GM23248 (cell line): Measurements from ENCODE around the gene HNF1A. TPM values are rescaled to one million over a fixed set of nuclear protein-coding genes. Genes with fewer than 3 reads are reported as not detected.
A peak's percentile ranks its signal among the peaks of the same experiment; 100 is the strongest.

Experiments used
- DNase-seq: peaks from one replicate; pipeline ENCODE4 v3.0.0-alpha.2; 2015
- H2AFZ ChIP-seq: fragments of 200-600 bp; sonication (generic); 2 replicates; pipeline ENCODE4 v1.6.1; 2016; ENCODE audit warnings: antibody characterized with exemption
- H3F3A ChIP-seq: fragments of 200-600 bp; sonication (generic); 2 replicates; pipeline ENCODE4 v1.6.1; 2016; ENCODE audit warnings: mild to moderate bottlenecking, antibody characterized with exemption, mixed run types; ENCODE audit not compliant: insufficient read depth
- H3K27ac ChIP-seq: fragments of 200-600 bp; sonication (generic); 2 replicates; pipeline ENCODE4 v1.5.1; 2016; ENCODE audit warnings: mild to moderate bottlenecking
- H3K27me3 ChIP-seq: fragments of 200-600 bp; sonication (generic); replicated peaks from 2 replicates; pipeline ENCODE4 v1.6.1; 2016; ENCODE audit warnings: mild to moderate bottlenecking; ENCODE audit not compliant: insufficient read depth
- H3K36me3 ChIP-seq: fragments of 200-600 bp; sonication (generic); 2 replicates; pipeline ENCODE4 v1.6.1; 2016; ENCODE audit warnings: low read depth, mild to moderate bottlenecking
- H3K4me1 ChIP-seq: fragments of 200-600 bp; sonication (generic); 2 replicates; pipeline ENCODE4 v1.6.1; 2016; ENCODE audit warnings: mild to moderate bottlenecking; ENCODE audit not compliant: insufficient read depth
- H3K4me2 ChIP-seq: fragments of 200-600 bp; sonication (generic); one replicate; pipeline ENCODE4 v1.6.1; 2016; ENCODE audit warnings: mild to moderate bottlenecking; ENCODE audit not compliant: unreplicated experiment
- H3K4me3 ChIP-seq: fragments of 200-600 bp; sonication (generic); 2 replicates; pipeline ENCODE4 v1.5.1; 2016; ENCODE audit warnings: mild to moderate bottlenecking
- H3K79me2 ChIP-seq: fragments of 200-600 bp; sonication (generic); 2 replicates; pipeline ENCODE4 v1.6.1; 2016; ENCODE audit warnings: mild to moderate bottlenecking; ENCODE audit not compliant: insufficient read depth
- H3K9ac ChIP-seq: fragments of 200-600 bp; sonication (generic); 2 replicates; pipeline ENCODE4 v1.6.1; 2016; ENCODE audit warnings: mild to moderate bottlenecking
- H3K9me2 ChIP-seq: fragments of 200-600 bp; sonication (generic); 2 replicates; pipeline ENCODE4 v1.6.1; 2016; ENCODE audit warnings: mixed run types, mild to moderate bottlenecking, moderate library complexity; ENCODE audit not compliant: insufficient read depth
- H3K9me3 ChIP-seq: fragments of 200-600 bp; sonication (generic); one replicate; pipeline ENCODE4 v1.6.1; 2017; ENCODE audit warnings: low read depth
- H4K20me1 ChIP-seq: fragments of 200-600 bp; sonication (generic); 2 replicates; pipeline ENCODE4 v1.6.0; 2016; ENCODE audit not compliant: insufficient read depth
- EZH2 ChIP-seq: fragments of 200-600 bp; sonication (generic); IDR thresholded peaks from 2 replicates; pipeline ENCODE4 v1.6.1; 2018; ENCODE audit warnings: antibody characterized with exemption, mild to moderate bottlenecking; ENCODE audit not compliant: insufficient read depth, poor library complexity, severe bottlenecking
- EZH2phosphoT487 ChIP-seq: fragments of 200-600 bp; sonication (generic); IDR thresholded peaks from 2 replicates; pipeline ENCODE4 v1.6.1; 2018; ENCODE audit warnings: antibody characterized with exemption, moderate library complexity, mild to moderate bottlenecking, low read depth; ENCODE audit not compliant: insufficient read depth
- WGBS, 2 experiments: methylation state at CpG; one replicate each; pipeline ENCODE4 v1.1.6; 2015 to 2017; ENCODE audit warnings: low lambda C conversion rate in 2 of 2, low coverage in 1 of 2; ENCODE audit errors: missing lambda C conversion rate in 2 of 2; 5-methylcytosine and 5-hydroxymethylcytosine counted together
- in situ Hi-C: fragments of 300-500 bp; cut with MboI; formaldehyde crosslinking; loops from 2 replicates; pipeline ENCODE4 v1.15.0; 2020
- polyA plus RNA-seq: library from polyadenylated mRNA; unstranded; fragments of >200 nt; fragmentation: Nextera tagmentation; extraction: Ambion mirVana; gene quantifications from 2 replicates; pipeline ENCODE4 v1.2.1, GENCODE V29; 2016
- total RNA-seq: library from RNA; depleted of rRNA; stranded (reverse); fragments of >200 nt; shearing (Covaris generic); gene quantifications from 2 replicates; pipeline ENCODE4 v1.2.3, GENCODE V29; 2014; rRNA removed

The HNF1A gene
- total and polyA plus RNA-seq, 2 experiments from 2014 or later, result not detected

DNA sequence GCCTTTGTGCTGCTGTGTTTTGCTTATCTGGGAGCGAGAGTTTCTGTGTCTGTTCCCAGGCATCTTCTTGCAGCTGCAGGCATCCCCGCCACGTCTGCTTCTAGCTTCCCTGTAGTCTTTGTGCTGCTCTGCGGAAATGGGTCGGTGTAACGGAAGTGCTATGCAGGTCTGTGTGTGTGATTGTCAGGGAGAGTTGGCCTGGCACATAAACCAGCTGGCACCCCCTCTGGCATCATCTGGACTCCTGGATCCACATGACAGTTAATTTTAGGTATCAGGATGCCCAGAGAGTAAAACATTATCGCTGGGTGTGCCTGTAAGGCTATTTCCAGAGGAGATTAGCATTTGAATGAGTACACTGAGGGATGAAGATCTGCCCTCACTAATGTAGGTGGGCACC is 70.1 kb downstream of the HNF1A start:
- TF ChIP-seq EZH2, result no peak
- TF ChIP-seq EZH2phosphoT487, result no peak

DNA sequence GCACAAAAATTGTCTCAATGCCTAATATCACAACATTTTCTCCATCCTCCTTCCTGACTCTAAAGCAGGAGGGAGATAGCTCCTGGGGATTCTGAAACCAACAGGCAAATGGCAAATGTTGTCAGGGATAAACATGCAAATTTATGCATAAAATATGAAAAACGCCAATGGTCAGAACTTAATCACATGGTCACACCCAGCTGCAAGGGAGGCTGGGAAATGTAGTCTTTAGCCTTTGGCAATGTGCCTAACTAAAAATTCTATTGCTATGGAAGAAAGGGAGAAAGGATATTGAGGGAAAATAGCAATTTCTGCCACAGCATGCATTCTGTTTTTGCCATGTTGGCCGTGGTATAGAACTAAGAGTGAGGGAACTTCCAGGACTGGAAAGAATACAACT is 72.4 kb downstream of the HNF1A start:
- Histone ChIP-seq H3K36me3 (no peaks in the 10 kb centered on the region), H3K9ac (no peak overlapping the region), H3F3A (no peaks in the 10 kb centered on the region), H3K27ac (no peak overlapping the region), H3K27me3 (no peaks in the 10 kb centered on the region), H3K4me3 (no peak overlapping the region), H2AFZ (no peak overlapping the region), H3K79me2 (no peaks in the 10 kb centered on the region), H3K4me1 (no peaks in the 10 kb centered on the region), H4K20me1 (no peaks in the 10 kb centered on the region), H3K4me2 (no peak overlapping the region), H3K9me2 (no peaks in the 10 kb centered on the region), H3K9me3 (no peaks in the 10 kb centered on the region)
- TF ChIP-seq EZH2 (no peak), EZH2phosphoT487 (no peak)
- 37 to 54% methylated on average over 2 of the region's 2 CpGs for WGBS, 2 experiments
- in situ Hi-C loops, result no loop called here
- peak; percentile 41 for DNase-seq

More for the DNA sequence above, 70.1 kb downstream of the HNF1A start:
- H4K20me1 ChIP-seq, result no peaks in the 10 kb centered on the region
- H3K4me1 ChIP-seq, result no peaks in the 10 kb centered on the region
- no peaks in the 10 kb centered on the region for H3K9me2 ChIP-seq
- no peak for DNase-seq
- no peak overlapping the region for H3K27ac ChIP-seq
- H3K27me3 ChIP-seq, result peaks cover 2% of the 10 kb centered on the region; the same call in 1 of the 2 replicates
- WGBS, 2 experiments, result 64 to 69% methylated on average over 7 of the region's 7 CpGs
- no peak overlapping the region for H3K9ac ChIP-seq
- no peaks in the 10 kb centered on the region for H3K79me2 ChIP-seq
- no peaks in the 10 kb centered on the region for H3K9me3 ChIP-seq
- no peak overlapping the region for H3K4me3 ChIP-seq
- H2AFZ ChIP-seq, result no peak overlapping the region
- no peaks in the 10 kb centered on the region for H3K36me3 ChIP-seq
- H3K4me2 ChIP-seq, result no peak overlapping the region
- in situ Hi-C loops, result no loop called here
- H3F3A ChIP-seq, result no peaks in the 10 kb centered on the region

Other genes starting within 250 kb of the HNF1A start
- gene SPPL3, start 74.2 kb upstream of the HNF1A start, total RNA-seq, result 8.1 and 17.8 TPM in 2 replicates
- gene SPPL3, start 74.2 kb upstream of the HNF1A start, polyA plus RNA-seq, result 24.8 and 26.1 TPM in 2 replicates
- 12.4 and 12.5 TPM in 2 replicates for gene C12orf43, start 37.9 kb downstream of the HNF1A start, total RNA-seq
- gene C12orf43, start 37.9 kb downstream of the HNF1A start, polyA plus RNA-seq, result 16.6 and 17.7 TPM in 2 replicates
- gene OASL, start 60.7 kb downstream of the HNF1A start, total RNA-seq, result 0.54 TPM in 1 of 2 replicates, not detected in the other
- gene OASL, start 60.7 kb downstream of the HNF1A start, polyA plus RNA-seq, result 0.09 and 0.13 TPM in 2 replicates
- under 0.01 and 0.54 TPM in 2 replicates for gene P2RX7, start 154.3 kb downstream of the HNF1A start, total RNA-seq
- gene P2RX7, start 154.3 kb downstream of the HNF1A start, polyA plus RNA-seq, result 0.15 and 0.53 TPM in 2 replicates
- 27.9 and 52.0 TPM in 2 replicates for gene P2RX4, start 231.6 kb downstream of the HNF1A start, total RNA-seq
- gene P2RX4, start 231.6 kb downstream of the HNF1A start, polyA plus RNA-seq, result 18.5 TPM in 2 replicates